GM23248 (cell line): Measurements from ENCODE around the gene KRT9. TPM values are rescaled to one million over a fixed set of nuclear protein-coding genes. Genes with fewer than 3 reads are reported as not detected.

Experiments used
- DNase-seq: peaks from one replicate; pipeline ENCODE4 v3.0.0-alpha.2; 2015
- H2AFZ ChIP-seq: fragments of 200-600 bp; sonication (generic); 2 replicates; pipeline ENCODE4 v1.6.1; 2016; ENCODE audit warnings: antibody characterized with exemption
- H3F3A ChIP-seq: fragments of 200-600 bp; sonication (generic); 2 replicates; pipeline ENCODE4 v1.6.1; 2016; ENCODE audit warnings: mild to moderate bottlenecking, antibody characterized with exemption, mixed run types; ENCODE audit not compliant: insufficient read depth
- H3K27ac ChIP-seq: fragments of 200-600 bp; sonication (generic); 2 replicates; pipeline ENCODE4 v1.5.1; 2016; ENCODE audit warnings: mild to moderate bottlenecking
- H3K27me3 ChIP-seq: fragments of 200-600 bp; sonication (generic); replicated peaks from 2 replicates; pipeline ENCODE4 v1.6.1; 2016; ENCODE audit warnings: mild to moderate bottlenecking; ENCODE audit not compliant: insufficient read depth
- H3K36me3 ChIP-seq: fragments of 200-600 bp; sonication (generic); 2 replicates; pipeline ENCODE4 v1.6.1; 2016; ENCODE audit warnings: low read depth, mild to moderate bottlenecking
- H3K4me1 ChIP-seq: fragments of 200-600 bp; sonication (generic); 2 replicates; pipeline ENCODE4 v1.6.1; 2016; ENCODE audit warnings: mild to moderate bottlenecking; ENCODE audit not compliant: insufficient read depth
- H3K4me2 ChIP-seq: fragments of 200-600 bp; sonication (generic); one replicate; pipeline ENCODE4 v1.6.1; 2016; ENCODE audit warnings: mild to moderate bottlenecking; ENCODE audit not compliant: unreplicated experiment
- H3K4me3 ChIP-seq: fragments of 200-600 bp; sonication (generic); 2 replicates; pipeline ENCODE4 v1.5.1; 2016; ENCODE audit warnings: mild to moderate bottlenecking
- H3K79me2 ChIP-seq: fragments of 200-600 bp; sonication (generic); 2 replicates; pipeline ENCODE4 v1.6.1; 2016; ENCODE audit warnings: mild to moderate bottlenecking; ENCODE audit not compliant: insufficient read depth
- H3K9ac ChIP-seq: fragments of 200-600 bp; sonication (generic); 2 replicates; pipeline ENCODE4 v1.6.1; 2016; ENCODE audit warnings: mild to moderate bottlenecking
- H3K9me2 ChIP-seq: fragments of 200-600 bp; sonication (generic); 2 replicates; pipeline ENCODE4 v1.6.1; 2016; ENCODE audit warnings: mixed run types, mild to moderate bottlenecking, moderate library complexity; ENCODE audit not compliant: insufficient read depth
- H3K9me3 ChIP-seq: fragments of 200-600 bp; sonication (generic); one replicate; pipeline ENCODE4 v1.6.1; 2017; ENCODE audit warnings: low read depth
- H4K20me1 ChIP-seq: fragments of 200-600 bp; sonication (generic); 2 replicates; pipeline ENCODE4 v1.6.0; 2016; ENCODE audit not compliant: insufficient read depth
- EZH2 ChIP-seq: fragments of 200-600 bp; sonication (generic); IDR thresholded peaks from 2 replicates; pipeline ENCODE4 v1.6.1; 2018; ENCODE audit warnings: antibody characterized with exemption, mild to moderate bottlenecking; ENCODE audit not compliant: insufficient read depth, poor library complexity, severe bottlenecking
- EZH2phosphoT487 ChIP-seq: fragments of 200-600 bp; sonication (generic); IDR thresholded peaks from 2 replicates; pipeline ENCODE4 v1.6.1; 2018; ENCODE audit warnings: antibody characterized with exemption, moderate library complexity, mild to moderate bottlenecking, low read depth; ENCODE audit not compliant: insufficient read depth
- WGBS, 2 experiments: methylation state at CpG; one replicate each; pipeline ENCODE4 v1.1.6; 2015 to 2017; ENCODE audit warnings: low lambda C conversion rate in 2 of 2, low coverage in 1 of 2; ENCODE audit errors: missing lambda C conversion rate in 2 of 2; 5-methylcytosine and 5-hydroxymethylcytosine counted together
- in situ Hi-C: fragments of 300-500 bp; cut with MboI; formaldehyde crosslinking; loops from 2 replicates; pipeline ENCODE4 v1.15.0; 2020
- polyA plus RNA-seq: library from polyadenylated mRNA; unstranded; fragments of >200 nt; fragmentation: Nextera tagmentation; extraction: Ambion mirVana; gene quantifications from 2 replicates; pipeline ENCODE4 v1.2.1, GENCODE V29; 2016
- total RNA-seq: library from RNA; depleted of rRNA; stranded (reverse); fragments of >200 nt; shearing (Covaris generic); gene quantifications from 2 replicates; pipeline ENCODE4 v1.2.3, GENCODE V29; 2014

The KRT9 gene
- total and polyA plus RNA-seq, 2 experiments from 2014 or later = not detected

DNA sequence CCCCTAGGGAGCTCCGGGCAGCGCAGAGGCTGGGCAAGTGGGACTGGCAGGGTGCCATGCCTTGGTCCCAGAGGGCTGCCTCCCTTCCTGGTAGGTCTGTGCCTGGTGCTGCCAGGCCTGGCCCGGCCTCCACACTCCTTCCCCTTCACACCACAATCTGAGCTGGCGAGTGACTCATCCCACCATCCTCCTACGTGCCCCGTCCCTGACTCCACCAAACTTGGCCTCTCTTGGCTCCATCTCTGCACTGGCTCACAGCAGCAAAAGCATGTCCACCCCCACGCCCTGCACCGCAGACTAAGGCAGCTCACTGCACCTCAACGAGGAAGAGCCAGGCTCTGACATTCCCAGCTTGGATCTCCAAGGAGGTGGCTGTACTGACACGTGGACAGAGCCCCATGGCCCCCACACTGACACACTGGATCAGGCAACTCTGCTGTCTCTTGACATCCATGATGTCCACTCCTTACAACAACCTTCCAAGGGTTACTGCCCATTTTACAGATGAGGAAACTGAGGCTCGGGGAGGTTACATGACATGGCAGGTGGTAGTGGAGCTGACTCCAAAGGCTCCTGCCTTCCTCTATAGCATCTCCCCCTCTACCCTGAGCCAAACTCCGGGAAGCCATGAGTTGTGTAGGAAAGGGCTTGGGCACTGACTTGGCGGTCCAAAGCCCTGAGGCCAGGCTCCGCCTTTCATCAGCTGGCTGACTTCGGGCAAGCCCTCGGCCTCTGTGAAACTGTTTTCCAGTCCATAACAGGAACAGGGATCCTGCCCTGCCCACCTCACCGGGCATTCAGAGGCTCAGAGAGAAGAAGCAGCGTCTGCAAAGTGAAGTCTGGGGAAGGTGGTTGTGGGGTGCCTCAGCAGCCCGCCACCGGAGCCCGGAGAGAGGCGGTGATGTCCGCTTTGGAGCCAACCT lies 23.7 kb downstream of the KRT9 start:
- no peaks in the 10 kb centered on the region for H3K79me2 ChIP-seq
- H3K27ac ChIP-seq = peak overlapping the region; percentile 71
- H3K4me2 ChIP-seq = peak overlapping the region; percentile 18
- no peaks in the 10 kb centered on the region for H3K27me3 ChIP-seq
- no peaks in the 10 kb centered on the region for H3K9me3 ChIP-seq
- TF ChIP-seq EZH2 (no peak), EZH2phosphoT487 (no peak)
- no peaks in the 10 kb centered on the region for H4K20me1 ChIP-seq
- peak overlapping the region; percentile 24; the same call in 1 of the 2 replicates for H2AFZ ChIP-seq
- DNase-seq = peak; percentile 100
- peaks cover 7% of the 10 kb centered on the region; the same call in 1 of the 2 replicates for H3F3A ChIP-seq
- peak overlapping the region; percentile 31 for H3K9ac ChIP-seq
- no peaks in the 10 kb centered on the region for H3K36me3 ChIP-seq
- WGBS, 2 experiments = 37 to 39% methylated on average over 23 of the region's 23 CpGs
- H3K9me2 ChIP-seq = no peaks in the 10 kb centered on the region
- in situ Hi-C loops = no loop called here
- no peak overlapping the region for H3K4me3 ChIP-seq
- peaks cover 16% of the 10 kb centered on the region for H3K4me1 ChIP-seq

DNA sequence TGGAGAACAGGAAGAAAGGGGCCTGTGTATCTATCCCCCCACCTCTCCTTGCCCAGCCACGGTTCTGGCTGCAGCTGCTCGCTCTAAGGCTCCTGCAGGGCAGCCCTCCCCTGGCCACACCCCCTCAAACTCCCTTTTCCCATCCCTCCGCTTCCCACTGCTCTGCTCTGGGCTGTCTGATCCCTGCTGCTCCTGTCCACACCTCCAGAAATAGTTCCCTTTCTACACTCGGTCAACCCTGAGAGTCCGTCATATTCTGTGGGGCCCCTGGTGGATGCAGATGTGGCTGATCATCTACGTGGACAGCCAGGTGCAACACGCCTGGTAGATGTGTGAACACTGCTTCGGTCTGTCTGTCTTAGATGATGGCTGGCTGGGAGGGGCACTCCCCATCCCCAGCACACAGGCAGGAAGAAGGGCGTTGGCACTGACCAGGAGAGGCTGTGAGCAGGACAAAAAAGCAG lies 24.4 kb downstream of the KRT9 start:
- Histone ChIP-seq H3K9ac (peak overlapping the region; percentile 31; the same call in 1 of the 2 replicates), H3K79me2 (no peaks in the 10 kb centered on the region), H3K36me3 (no peaks in the 10 kb centered on the region), H3K9me2 (no peaks in the 10 kb centered on the region), H3K27me3 (no peaks in the 10 kb centered on the region), H3F3A (peaks cover 7% of the 10 kb centered on the region; the same call in 1 of the 2 replicates), H3K9me3 (no peaks in the 10 kb centered on the region), H3K4me1 (peaks cover 16% of the 10 kb centered on the region), H3K4me3 (no peak overlapping the region), H3K4me2 (no peak overlapping the region), H4K20me1 (no peaks in the 10 kb centered on the region), H2AFZ (peak overlapping the region; percentile 24; the same call in 1 of the 2 replicates), H3K27ac (peak overlapping the region; percentile 44)
- WGBS, 2 experiments = 82 to 84% methylated on average over 9 of the region's 9 CpGs
- no peak for TF ChIP-seq EZH2
- no peak for TF ChIP-seq EZH2phosphoT487
- in situ Hi-C loops = no loop called here
- no peak for DNase-seq

DNA sequence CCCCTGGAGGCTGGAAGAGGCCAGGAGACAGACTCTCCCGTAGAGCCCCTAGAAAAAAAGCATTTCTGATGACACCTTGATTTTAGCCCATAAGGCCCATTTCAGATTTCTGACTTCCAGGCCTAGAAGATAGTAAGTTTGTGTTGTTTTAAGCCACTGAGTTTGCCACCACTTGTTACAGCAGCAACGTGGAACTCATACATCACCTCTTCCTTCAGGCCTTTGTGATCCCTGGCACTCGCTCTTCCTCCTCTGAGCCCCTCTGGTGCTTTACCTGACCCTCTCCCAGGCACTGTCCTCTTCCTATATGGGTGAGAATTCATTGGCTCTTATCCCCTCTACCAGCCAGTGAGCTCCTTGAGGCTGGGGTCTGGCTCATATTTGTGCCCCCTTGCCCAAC lies 25.0 kb downstream of the KRT9 start:
- WGBS, 2 experiments = 98% methylated on average over 3 of the region's 3 CpGs

DNA sequence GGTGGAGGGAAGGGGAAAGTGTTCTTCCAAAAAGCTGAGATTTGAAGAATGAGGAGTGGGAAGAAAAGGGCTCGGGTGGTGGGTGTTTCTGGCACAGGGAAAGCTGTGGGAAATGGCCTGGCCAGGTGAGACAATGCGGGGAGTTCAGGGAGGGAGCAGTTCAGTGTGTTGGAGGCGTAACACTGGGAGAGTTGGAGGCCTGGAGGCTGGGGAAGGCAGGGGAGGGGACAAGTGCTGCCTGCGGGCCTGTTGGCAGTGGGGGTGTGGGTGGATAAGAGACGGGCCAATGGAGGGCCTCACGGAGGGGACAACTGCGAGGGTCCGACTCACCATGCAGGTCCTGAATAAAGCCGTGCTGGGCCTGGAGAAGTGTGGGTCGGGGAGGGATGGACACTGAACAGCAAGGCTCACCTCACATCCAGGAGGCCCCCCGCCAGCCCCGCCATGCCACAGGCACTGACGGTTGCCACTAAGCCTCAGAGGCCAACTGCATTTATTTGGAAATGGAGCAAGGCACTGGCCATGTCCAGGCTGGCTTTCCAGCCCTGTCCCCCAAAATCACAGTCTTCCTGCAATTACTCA lies 25.9 kb downstream of the KRT9 start:
- Histone ChIP-seq H3K4me3 (no peak overlapping the region), H2AFZ (no peak overlapping the region), H3K9me2 (no peaks in the 10 kb centered on the region), H3K4me2 (no peak overlapping the region), H3F3A (peaks cover 7% of the 10 kb centered on the region; the same call in 1 of the 2 replicates), H4K20me1 (no peaks in the 10 kb centered on the region), H3K4me1 (peaks cover 16% of the 10 kb centered on the region), H3K79me2 (no peaks in the 10 kb centered on the region), H3K9ac (no peak overlapping the region), H3K36me3 (no peaks in the 10 kb centered on the region), H3K27me3 (no peaks in the 10 kb centered on the region), H3K9me3 (no peaks in the 10 kb centered on the region), H3K27ac (no peak overlapping the region)
- DNase-seq = no peak
- in situ Hi-C loops = no loop called here
- WGBS, 2 experiments = 81 to 82% methylated on average over 13 of the region's 13 CpGs
- TF ChIP-seq EZH2 (no peak), EZH2phosphoT487 (no peak)

More for the DNA sequence above, 25.0 kb downstream of the KRT9 start:
- Histone ChIP-seq H2AFZ (no peak overlapping the region), H3K4me2 (no peak overlapping the region), H4K20me1 (no peaks in the 10 kb centered on the region), H3K36me3 (no peaks in the 10 kb centered on the region), H3K9me3 (no peaks in the 10 kb centered on the region), H3K79me2 (no peaks in the 10 kb centered on the region), H3K4me1 (peaks cover 16% of the 10 kb centered on the region), H3K9me2 (no peaks in the 10 kb centered on the region), H3K27me3 (no peaks in the 10 kb centered on the region), H3F3A (peaks cover 7% of the 10 kb centered on the region; the same call in 1 of the 2 replicates), H3K27ac (no peak overlapping the region), H3K9ac (no peak overlapping the region), H3K4me3 (no peak overlapping the region)
- no peak for TF ChIP-seq EZH2
- no peak for TF ChIP-seq EZH2phosphoT487
- no peak for DNase-seq
- in situ Hi-C loops = no loop called here
